Naive thymus-derived CD8-positive, alpha-beta T cell (primary cell): ENCODE measurements around the gene KCNMB3. TPM values are rescaled to one million over a fixed set of nuclear protein-coding genes. Genes with fewer than 3 reads are reported as not detected.
"Not testable (repeated sequence)": the region's sequence is repeated elsewhere in the genome, so short reads cannot be mapped to it uniquely, and the experiment has no call there.

Source experiments
- ATAC-seq, 2 donors: fragments of 150-1000 bp; cut with Tn5 transposase in 1 of 2; sonication (Bioruptor Pico), chemical (Tn5 transposase) in 1 of 2; 1 replicate in 1 of 2; 2 replicates in 1 of 2; pipeline ENCODE4 v1.10.0; 2021; ENCODE audit warnings: mild to moderate bottlenecking in 2 of 2, moderate library complexity in 2 of 2
- POLR2A ChIA-PET: fragments of 350-600 bp; sonication (Branson Sonifier 250); formaldehyde crosslinking; loops from one replicate; lab custom pipeline; 2021; ENCODE audit warnings: antibody characterized with exemption; lab: Charles Lee
- DNase-seq, 10 donors: peaks; one replicate each; pipeline versions ENCODE4 v3.0.0 to v3.0.0-alpha.2; 2020 to 2022
- H3K27ac Mint-ChIP-seq, 10 donors: one replicate each; pipeline ENCODE4 v1.8.0; 2020 to 2022; ENCODE audit warnings: mild to moderate bottlenecking in 10 of 10, mixed read lengths in 10 of 10, moderate library complexity in 4 of 10, inconsistent platforms in 1 of 10
- H3K27me3 Mint-ChIP-seq, 5 donors: one replicate each; pipeline ENCODE4 v1.8.0; 2021 to 2022; ENCODE audit warnings: mixed read lengths in 5 of 5
- H3K36me3 Mint-ChIP-seq, 3 donors: one replicate each; pipeline ENCODE4 v1.8.0; 2020 to 2022; ENCODE audit warnings: mixed read lengths in 3 of 3, mild to moderate bottlenecking in 2 of 3, inconsistent platforms in 1 of 3
- H3K4me1 Mint-ChIP-seq, 4 donors: one replicate each; pipeline ENCODE4 v1.8.0; 2021 to 2022; ENCODE audit warnings: mixed read lengths in 4 of 4
- H3K4me3 Mint-ChIP-seq, 10 donors: one replicate each; pipeline ENCODE4 v1.8.0; 2020 to 2022; ENCODE audit warnings: mild to moderate bottlenecking in 10 of 10, mixed read lengths in 10 of 10, moderate library complexity in 6 of 10, inconsistent platforms in 1 of 10
- H3K9me3 Mint-ChIP-seq, 9 donors: one replicate each; pipeline ENCODE4 v1.8.0; 2020 to 2022; ENCODE audit warnings: mixed read lengths in 9 of 9, mild to moderate bottlenecking in 3 of 9, inconsistent platforms in 1 of 9, moderate library complexity in 1 of 9
- polyA plus RNA-seq, 3 donors: library from polyadenylated mRNA; unstranded; fragments of 300-500 nt; fragmentation: Illumina TruSeq; gene quantifications; one replicate each; pipeline ENCODE4 v1.2.3, GENCODE V29; 2021
- total RNA-seq, 8 experiments: library from RNA in 2 of 8; stranded (reverse) in 2 of 8; gene quantifications; one replicate each; pipeline ENCODE4 v1.2.3 and lab custom pipeline; 2021 to 2026

KCNMB3 gene
- total and polyA plus RNA-seq, 5 experiments from 2014 or later, result 0.19 to 2.4 (median 0.55) TPM

- not testable (repeated sequence) for ATAC-seq, H3K27me3 Mint-ChIP-seq, DNase-seq
- Mint-ChIP-seq H3K4me3 (peak overlapping the region; percentile 60 to 82 (median 74)), H3K9me3 (peaks cover 4 to 37% (median 19%) of the 10 kb centered on the region in 9 donors), H3K36me3 (peaks cover 0 to 23% (median 0%) of the 10 kb centered on the region in 3 donors), H3K4me1 (peaks cover 15 to 23% (median 22%) of the 10 kb centered on the region in 4 donors), H3K27ac (peak overlapping the region in 8 of 10 donors; percentile 13 to 81 (median 52))
- POLR2A ChIA-PET, result interaction anchor here (1.5 kb wide), 1 partner anchor 113 kb away, joined by 5 read pairs; the partner anchor contains the start of gene PIK3CA
These were observed 9.2 kb upstream of the KCNMB3 start for GRCh38 chr3:179259959-179260756.

- Mint-ChIP-seq H3K4me1 (peaks cover 15 to 23% (median 21%) of the 10 kb centered on the region in 4 donors), H3K27me3 (no peaks in the 10 kb centered on the region), H3K27ac (peak overlapping the region in 3 of 10 donors; percentile 7 to 79 (median 44)), H3K4me3 (peak overlapping the region in 1 of 10 donors; percentile 5), H3K9me3 (peaks cover 4 to 37% (median 19%) of the 10 kb centered on the region in 9 donors), H3K36me3 (peaks cover 0 to 23% (median 0%) of the 10 kb centered on the region in 3 donors)
- DNase-seq (no peak), ATAC-seq (no peak)
- POLR2A ChIA-PET, result no interaction called here
These were observed 7.9 kb upstream of the KCNMB3 start for GRCh38 chr3:179258820-179259219.

- POLR2A ChIA-PET, DNase-seq, ATAC-seq, H3K27me3 Mint-ChIP-seq, H3K27ac Mint-ChIP-seq, H3K4me3 Mint-ChIP-seq: not testable (repeated sequence)
- H3K36me3 Mint-ChIP-seq, result peaks cover 0 to 23% (median 0%) of the 10 kb centered on the region in 3 donors
- H3K4me1 Mint-ChIP-seq, result peaks cover 15 to 23% (median 21%) of the 10 kb centered on the region in 4 donors
- peaks cover 4 to 37% (median 19%) of the 10 kb centered on the region in 9 donors for H3K9me3 Mint-ChIP-seq
These were observed 6.8 kb upstream of the KCNMB3 start for GRCh38 chr3:179257742-179258141.

- peaks cover 15 to 23% (median 18%) of the 10 kb centered on the region in 4 donors for H3K4me1 Mint-ChIP-seq
- no peak for ATAC-seq
- DNase-seq, result no peak
- H3K27ac Mint-ChIP-seq, result no peak overlapping the region
- POLR2A ChIA-PET, result no interaction called here
- peaks cover 4 to 37% (median 19%) of the 10 kb centered on the region in 9 donors for H3K9me3 Mint-ChIP-seq
- no peak overlapping the region for H3K4me3 Mint-ChIP-seq
- no peaks in the 10 kb centered on the region for H3K27me3 Mint-ChIP-seq
- peaks cover 0 to 23% (median 0%) of the 10 kb centered on the region in 3 donors for H3K36me3 Mint-ChIP-seq
These were observed 5.9 kb upstream of the KCNMB3 start for GRCh38 chr3:179256813-179257212.

GRCh38 chr3:179247289-179248015, 3.5 kb downstream of the KCNMB3 start:
- DNase-seq, result no peak
- Mint-ChIP-seq H3K4me3 (no peak overlapping the region), H3K9me3 (peaks cover 0 to 4% (median 0%) of the 10 kb centered on the region in 9 donors), H3K27me3 (no peaks in the 10 kb centered on the region), H3K27ac (no peak overlapping the region), H3K4me1 (peaks cover 0 to 1% (median 0%) of the 10 kb centered on the region in 4 donors), H3K36me3 (peaks cover 5 to 9% (median 8%) of the 10 kb centered on the region in 3 donors)
- POLR2A ChIA-PET, result no interaction called here
- no peak for ATAC-seq

GRCh38 chr3:179244878-179245277, 6.0 kb downstream of the KCNMB3 start:
- ATAC-seq, result no peak
- no peaks in the 10 kb centered on the region for H3K9me3 Mint-ChIP-seq
- peaks cover 0 to 3% (median 3%) of the 10 kb centered on the region in 3 donors for H3K36me3 Mint-ChIP-seq
- POLR2A ChIA-PET, result interaction anchor here (0.7 kb wide), 1 partner anchor 44 kb away, joined by 6 read pairs; no protein-coding TSS in a partner anchor
- H3K27ac Mint-ChIP-seq, result no peak overlapping the region
- DNase-seq, result no peak
- no peaks in the 10 kb centered on the region for H3K27me3 Mint-ChIP-seq
- peaks cover 0 to 1% (median 0%) of the 10 kb centered on the region in 4 donors for H3K4me1 Mint-ChIP-seq
- H3K4me3 Mint-ChIP-seq, result no peak overlapping the region

- H3K4me1 Mint-ChIP-seq, H3K4me3 Mint-ChIP-seq, H3K27me3 Mint-ChIP-seq, ATAC-seq, H3K36me3 Mint-ChIP-seq, DNase-seq, H3K9me3 Mint-ChIP-seq, POLR2A ChIA-PET: not testable (repeated sequence)
- H3K27ac Mint-ChIP-seq, result peak overlapping the region in 2 of 10 donors; percentile 49 to 53
These were observed 8.1 kb downstream of the KCNMB3 start for GRCh38 chr3:179242859-179243258.

- DNase-seq, H3K27me3 Mint-ChIP-seq, H3K4me1 Mint-ChIP-seq, ATAC-seq, H3K4me3 Mint-ChIP-seq, POLR2A ChIA-PET, H3K36me3 Mint-ChIP-seq, H3K9me3 Mint-ChIP-seq: not testable (repeated sequence)
- H3K27ac Mint-ChIP-seq, result peak overlapping the region in 1 of 10 donors; percentile 8
These were observed 10.6 kb downstream of the KCNMB3 start for GRCh38 chr3:179240299-179240698.

DNA sequence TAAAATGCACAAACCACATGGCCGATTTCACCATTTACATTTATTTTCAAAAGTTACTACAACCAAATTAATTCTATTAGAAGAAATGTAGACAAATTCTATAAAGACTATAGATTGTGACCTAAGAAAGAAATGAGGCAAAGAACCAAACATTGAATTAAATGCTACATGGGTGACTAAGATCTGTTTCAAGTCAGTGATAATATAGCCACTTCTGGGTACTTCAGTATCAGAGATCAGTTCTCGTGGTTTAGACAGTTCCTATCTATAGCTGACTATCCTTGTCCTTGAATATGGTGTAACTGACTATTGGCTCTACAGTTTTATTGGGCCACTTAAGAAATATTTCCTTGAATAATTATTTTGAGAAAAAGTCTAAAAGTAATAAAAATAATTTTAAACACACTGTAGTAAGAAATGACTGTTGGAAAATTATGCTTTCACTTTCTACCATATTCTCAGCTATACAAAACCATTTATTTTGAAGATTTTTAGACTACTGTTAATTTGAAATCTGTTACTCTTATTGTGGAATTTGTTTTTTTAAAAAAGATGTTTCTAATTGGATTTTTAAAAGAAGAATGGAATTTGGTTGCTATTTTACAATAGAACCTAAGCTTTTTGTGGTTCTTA, 14.1 kb downstream of the KCNMB3 start:
- H3K9me3 Mint-ChIP-seq, result no peaks in the 10 kb centered on the region
- DNase-seq (no peak), ATAC-seq (no peak)
- POLR2A ChIA-PET, result no interaction called here
- H3K27me3 Mint-ChIP-seq, result no peaks in the 10 kb centered on the region
- H3K4me1 Mint-ChIP-seq, result peaks cover 0 to 4% (median 2%) of the 10 kb centered on the region in 4 donors
- H3K36me3 Mint-ChIP-seq, result peaks cover 0 to 39% (median 5%) of the 10 kb centered on the region in 3 donors
- H3K4me3 Mint-ChIP-seq, result no peak overlapping the region
- peak overlapping the region in 2 of 10 donors; percentile 16 to 37 for H3K27ac Mint-ChIP-seq

GRCh38 chr3:179234199-179234598, 16.7 kb downstream of the KCNMB3 start:
- Mint-ChIP-seq H3K36me3 (peaks cover 5 to 60% (median 10%) of the 10 kb centered on the region in 3 donors), H3K4me1 (peaks cover 0 to 4% (median 2%) of the 10 kb centered on the region in 4 donors), H3K9me3 (no peaks in the 10 kb centered on the region), H3K4me3 (no peak overlapping the region), H3K27ac (no peak overlapping the region), H3K27me3 (no peaks in the 10 kb centered on the region)
- POLR2A ChIA-PET, result interaction anchor here (2.3 kb wide), 1 partner anchor 85 kb away, joined by 8 read pairs; no protein-coding TSS in a partner anchor
- DNase-seq (no peak), ATAC-seq (no peak)

DNA sequence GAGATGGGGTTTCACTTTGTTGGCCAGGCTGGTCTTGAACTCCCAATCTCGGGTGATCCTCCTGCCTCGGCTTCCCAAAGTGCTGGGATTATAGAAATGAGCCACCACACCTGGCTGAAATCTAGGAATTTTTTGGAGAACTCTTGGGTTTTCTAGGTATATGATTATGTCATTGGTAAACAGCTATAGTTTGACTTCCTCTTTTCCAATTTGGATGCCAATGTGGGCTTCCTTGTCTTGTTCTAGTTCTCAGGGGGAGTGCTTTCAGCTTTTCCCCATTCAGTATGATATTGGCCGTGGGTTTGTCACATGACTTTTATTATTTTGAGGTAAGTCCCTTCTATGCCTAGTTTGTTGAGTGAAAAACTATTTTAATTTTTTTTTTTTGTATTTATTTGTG, 17.9 kb downstream of the KCNMB3 start:
- H3K36me3 Mint-ChIP-seq, result peaks cover 5 to 67% (median 10%) of the 10 kb centered on the region in 3 donors
- no peak for ATAC-seq
- peak overlapping the region in 1 of 10 donors; percentile 31 for H3K27ac Mint-ChIP-seq
- peaks cover 0 to 4% (median 2%) of the 10 kb centered on the region in 4 donors for H3K4me1 Mint-ChIP-seq
- POLR2A ChIA-PET, result interaction anchor here (2.3 kb wide), 1 partner anchor 84 kb away, joined by 8 read pairs; no protein-coding TSS in a partner anchor
- DNase-seq, result no peak
- H3K4me3 Mint-ChIP-seq, result no peak overlapping the region
- no peaks in the 10 kb centered on the region for H3K27me3 Mint-ChIP-seq
- no peaks in the 10 kb centered on the region for H3K9me3 Mint-ChIP-seq

DNA sequence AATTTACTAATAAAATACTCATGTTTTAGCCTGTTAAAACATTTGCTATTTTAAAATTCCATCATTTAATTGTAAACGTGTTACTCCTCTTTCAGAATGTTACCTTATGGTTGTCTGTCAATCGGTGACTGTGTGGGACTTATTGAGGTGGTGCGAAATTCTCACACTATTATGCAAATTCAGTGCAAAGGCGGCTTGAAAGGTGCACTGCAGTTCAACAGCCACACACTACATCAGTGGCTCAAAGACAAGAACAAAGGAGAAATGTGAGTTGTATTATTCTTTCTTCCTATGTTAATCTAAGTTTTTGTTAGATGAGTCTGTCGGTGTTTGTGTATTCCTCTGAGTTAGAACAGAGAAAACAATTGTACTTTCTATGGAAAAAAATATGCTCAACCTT, 21.7 kb downstream of the KCNMB3 start:
- ATAC-seq, result no peak
- H3K4me1 Mint-ChIP-seq, result no peaks in the 10 kb centered on the region
- POLR2A ChIA-PET, result no interaction called here
- H3K4me3 Mint-ChIP-seq, result no peak overlapping the region
- DNase-seq, result no peak
- H3K36me3 Mint-ChIP-seq, result peaks cover 0 to 76% (median 16%) of the 10 kb centered on the region in 3 donors
- no peak overlapping the region for H3K27ac Mint-ChIP-seq
- H3K9me3 Mint-ChIP-seq, result no peaks in the 10 kb centered on the region
- no peaks in the 10 kb centered on the region for H3K27me3 Mint-ChIP-seq
